Ishikawa (cell line): ENCODE data around the gene TRAPPC5.

Source experiments
- CEBPB ChIP-seq: IDR thresholded peaks from 2 replicates; pipeline ENCODE4 v1.6.1; 2012
- CREB1 ChIP-seq: IDR thresholded peaks from 2 replicates; pipeline ENCODE4 v1.6.1; 2012; ENCODE audit warnings: low read depth
- EGR1 ChIP-seq: IDR thresholded peaks from 2 replicates; pipeline ENCODE4 v1.6.1; 2012
- EP300 ChIP-seq: IDR thresholded peaks from 2 replicates; pipeline ENCODE4 v1.6.1; 2012; ENCODE audit warnings: borderline replicate concordance
- FOXM1 ChIP-seq: IDR thresholded peaks from 2 replicates; pipeline ENCODE4 v1.6.1; 2012; ENCODE audit warnings: low read depth, borderline replicate concordance
- MAX ChIP-seq: IDR thresholded peaks from 2 replicates; pipeline ENCODE4 v1.6.1; 2012
- NFIC ChIP-seq: IDR thresholded peaks from 2 replicates; pipeline ENCODE4 v1.6.1; 2012
- RAD21 ChIP-seq: IDR thresholded peaks from 2 replicates; pipeline ENCODE4 v1.6.1; 2012; ENCODE audit warnings: low read depth
- REST ChIP-seq: IDR thresholded peaks from 2 replicates; pipeline ENCODE4 v1.6.1; 2012; ENCODE audit warnings: low read depth, mild to moderate bottlenecking
- TAF1 ChIP-seq: IDR thresholded peaks from 2 replicates; pipeline ENCODE4 v1.6.1; 2012; ENCODE audit warnings: low read depth, mild to moderate bottlenecking
- TCF12 ChIP-seq: IDR thresholded peaks from 2 replicates; pipeline ENCODE4 v1.6.1; 2012; ENCODE audit warnings: low read depth
- USF1 ChIP-seq: IDR thresholded peaks from 2 replicates; pipeline ENCODE4 v1.6.1; 2012
- YY1 ChIP-seq: IDR thresholded peaks from 2 replicates; pipeline ENCODE4 v1.6.1; 2012; ENCODE audit warnings: low read depth
- ZBTB7A ChIP-seq: IDR thresholded peaks from 2 replicates; pipeline ENCODE4 v1.6.1; 2012; ENCODE audit warnings: low read depth

DNA sequence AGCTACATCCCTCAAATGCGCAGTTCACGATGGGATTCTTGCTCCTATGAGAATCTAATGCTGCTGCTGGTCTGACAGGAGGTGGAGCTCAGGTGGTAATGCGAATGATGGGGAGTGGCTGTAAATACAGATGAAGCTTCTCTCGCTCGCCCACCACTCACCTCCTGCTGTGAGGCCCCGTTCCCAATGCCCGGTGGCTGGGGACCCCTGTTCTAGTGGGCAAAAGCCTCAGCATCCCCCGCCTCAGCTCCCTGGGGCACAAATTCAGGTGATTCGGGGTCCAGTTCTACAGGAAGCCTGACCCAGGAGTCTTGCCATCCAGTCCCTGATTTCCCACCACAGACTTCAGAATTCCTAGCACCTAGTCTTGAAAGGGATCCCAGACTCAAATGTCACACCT lies 8.1 kb upstream of the TRAPPC5 start:
- no peak for TF ChIP-seq MAX
- TF ChIP-seq REST, result no peak
- TF ChIP-seq RAD21, result no peak
- TF ChIP-seq NFIC, result no peak
- no peak for TF ChIP-seq TAF1
- no peak for TF ChIP-seq EP300
- no peak for TF ChIP-seq ZBTB7A
- TF ChIP-seq USF1, result no peak
- TF ChIP-seq CEBPB, result no peak
- no peak for TF ChIP-seq EGR1
- no peak for TF ChIP-seq FOXM1
- TF ChIP-seq YY1, result no peak
- no peak for TF ChIP-seq CREB1
- TF ChIP-seq TCF12, result no peak
